ENCODE results near the gene PDE4D.

- TF ChIP-seq CTCF (IDR thresholded peaks at IDR 0.05) (no peak), POLR2A (IDR thresholded peaks at IDR 0.05) (no peak)
These were observed 199.1 kb downstream of the PDE4D start for GRCh38 chr5:59694411-59694810.
